GM23338 (cell line): ENCODE data around the gene ZNF555. TPM values are rescaled to one million over a fixed set of nuclear protein-coding genes. Genes with fewer than 3 reads are reported as not detected.
"Not testable (repeated sequence)": the region's sequence is repeated elsewhere in the genome, so short reads cannot be mapped to it uniquely, and the experiment has no call there.

Source experiments
- ATAC-seq: fragments of 200-7000 bp; cut with Tn5 transposase; 3 replicates; pipeline ENCODE4 v1.9.1; 2020
- DNase-seq: peaks from one replicate; pipeline ENCODE4 v3.0.0-alpha.2; 2015; ENCODE audit warnings: low spot score
- H2AFZ ChIP-seq: fragments of 200-600 bp; sonication (generic); 2 replicates; pipeline ENCODE4 v1.8.0; 2016; ENCODE audit warnings: antibody characterized with exemption, mild to moderate bottlenecking, moderate library complexity
- H3F3A ChIP-seq: fragments of 200-600 bp; sonication (generic); replicated peaks from 2 replicates; pipeline ENCODE4 v1.8.0; 2017; ENCODE audit warnings: antibody characterized with exemption, mixed run types, low read depth
- H3K27ac ChIP-seq: fragments of 200-600 bp; sonication (generic); 2 replicates; pipeline ENCODE4 v1.6.1; 2016; ENCODE audit warnings: low read depth
- H3K27me3 ChIP-seq: fragments of 200-600 bp; sonication (generic); 2 replicates; pipeline ENCODE4 v1.8.0; 2016; ENCODE audit warnings: mild to moderate bottlenecking, mixed run types, moderate library complexity; ENCODE audit not compliant: insufficient read depth
- H3K36me3 ChIP-seq: fragments of 200-600 bp; sonication (generic); 2 replicates; pipeline ENCODE4 v1.8.0; 2016; ENCODE audit warnings: mild to moderate bottlenecking; ENCODE audit not compliant: insufficient read depth
- H3K4me1 ChIP-seq: fragments of 200-600 bp; sonication (generic); 2 replicates; pipeline ENCODE4 v1.8.0; 2016; ENCODE audit warnings: mild to moderate bottlenecking, moderate library complexity; ENCODE audit not compliant: insufficient read depth
- H3K4me2 ChIP-seq: fragments of 200-600 bp; sonication (generic); 2 replicates; pipeline ENCODE4 v1.7.1; 2017; ENCODE audit warnings: mixed run types
- H3K4me3 ChIP-seq: fragments of 200-600 bp; sonication (generic); 2 replicates; pipeline ENCODE4 v1.6.1; 2016; ENCODE audit warnings: mixed run types
- H3K79me2 ChIP-seq: fragments of 200-600 bp; sonication (generic); replicated peaks from 2 replicates; pipeline ENCODE4 v1.8.0; 2017; ENCODE audit warnings: mild to moderate bottlenecking; ENCODE audit not compliant: insufficient read depth
- H3K9me2 ChIP-seq: fragments of 200-600 bp; sonication (generic); 2 replicates; pipeline ENCODE4 v1.8.0; 2017; ENCODE audit not compliant: insufficient read depth
- H4K20me1 ChIP-seq: fragments of 200-600 bp; sonication (generic); replicated peaks from 2 replicates; pipeline ENCODE4 v1.8.0; 2017; ENCODE audit warnings: mild to moderate bottlenecking; ENCODE audit not compliant: insufficient read depth
- H3K27ac Mint-ChIP-seq: 2 replicates; pipeline ENCODE4 v1.8.0; 2020; ENCODE audit warnings: inconsistent platforms, mild to moderate bottlenecking, moderate library complexity, mixed read lengths
- H3K27me3 Mint-ChIP-seq: 3 replicates; pipeline ENCODE4 v1.8.0; 2022; ENCODE audit warnings: low read depth, mild to moderate bottlenecking, moderate library complexity, mixed read lengths, inconsistent platforms; ENCODE audit not compliant: insufficient read depth, poor library complexity
- H3K36me3 Mint-ChIP-seq: 3 replicates; pipeline ENCODE4 v1.8.0; 2021; ENCODE audit warnings: low read depth, mild to moderate bottlenecking, inconsistent platforms, moderate library complexity, mixed read lengths
- H3K4me1 Mint-ChIP-seq: 3 replicates; pipeline ENCODE4 v1.8.0; 2020; ENCODE audit warnings: mild to moderate bottlenecking, inconsistent platforms, mixed read lengths
- H3K4me3 Mint-ChIP-seq: 3 replicates; pipeline ENCODE4 v1.8.0; 2021; ENCODE audit warnings: moderate library complexity, mild to moderate bottlenecking, inconsistent platforms, mixed read lengths
- H3K9me3 Mint-ChIP-seq: 3 replicates; pipeline ENCODE4 v1.8.0; 2020; ENCODE audit warnings: moderate library complexity, mild to moderate bottlenecking, inconsistent platforms, mixed read lengths
- CREB1 ChIP-seq: fragments of 250-450 bp; sonication (Bioruptor Pico); IDR thresholded peaks from 2 replicates; pipeline ENCODE4 v1.5.0; 2020; ENCODE audit warnings: low read depth, mild to moderate bottlenecking, moderate library complexity
- EZH2 ChIP-seq: fragments of 200-600 bp; sonication (generic); IDR thresholded peaks from one replicate; pipeline ENCODE4 v1.8.0; 2017; ENCODE audit warnings: antibody characterized with exemption, mild to moderate bottlenecking, low read depth; ENCODE audit not compliant: unreplicated experiment
- JUNB ChIP-seq: IDR thresholded peaks from one replicate; pipeline ENCODE4 v1.6.1; 2016; ENCODE audit warnings: antibody characterized with exemption; ENCODE audit not compliant: unreplicated experiment
- NANOG ChIP-seq: IDR thresholded peaks from 2 replicates; pipeline ENCODE4 v1.6.1; 2016; ENCODE audit warnings: antibody characterized with exemption, borderline replicate concordance
- STAT1 ChIP-seq: IDR thresholded peaks from one replicate; pipeline ENCODE4 v1.6.1; 2016; ENCODE audit warnings: antibody characterized with exemption; ENCODE audit not compliant: unreplicated experiment
- polyA plus RNA-seq: library from polyadenylated mRNA; unstranded; fragments of >200 nt; fragmentation: Nextera tagmentation; extraction: Ambion mirVana; gene quantifications from 2 replicates; pipeline ENCODE4 v1.2.1, GENCODE V29; 2016
- total RNA-seq: library from RNA; depleted of rRNA; stranded (reverse); fragments of >200 nt; shearing (Covaris generic); gene quantifications from 2 replicates; pipeline ENCODE4 v1.2.3, GENCODE V29; 2014
- TF ChIP-seq, protein P1 (sequence below), 2 experiments: fragments of 200-600 bp in 1 of 2; sonication (generic) in 1 of 2; conservative IDR thresholded peaks; 2 replicates each; pipeline versions ENCODE4 v1.5.1 to v1.6.1; 2016 to 2017; ENCODE audit warnings: antibody characterized with exemption in 2 of 2, low read depth in 2 of 2, mild to moderate bottlenecking in 2 of 2, moderate library complexity in 1 of 2
- TF ChIP-seq, protein P2 (sequence below): IDR thresholded peaks from 2 replicates; pipeline ENCODE4 v1.6.1; 2016; ENCODE audit warnings: antibody characterized with exemption

ZNF555 gene
- total and polyA plus RNA-seq, 2 experiments from 2014 or later = 3.5 to 7.5 TPM

DNA sequence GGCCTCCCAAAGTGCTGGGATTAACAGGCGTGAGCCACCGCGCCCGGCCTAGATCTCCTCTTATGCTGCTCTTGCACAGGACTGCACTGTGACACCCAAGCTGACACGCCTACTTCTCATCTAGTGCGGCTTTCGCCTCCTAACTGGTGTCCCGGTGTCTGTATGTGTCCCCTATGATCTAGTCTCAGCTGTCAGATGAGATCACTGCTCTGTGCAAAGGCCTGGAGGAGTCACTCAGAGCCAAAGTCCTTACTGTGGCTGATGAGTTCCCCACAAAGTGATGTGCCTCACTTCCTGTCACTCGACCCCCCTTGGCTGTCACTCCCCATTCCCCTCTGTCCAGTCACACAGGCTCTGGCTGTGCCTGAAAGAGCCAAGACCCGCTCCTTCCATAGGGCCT lies 28.3 kb downstream of the ZNF555 start (continued):
- TF ChIP-seq, protein P1, sequence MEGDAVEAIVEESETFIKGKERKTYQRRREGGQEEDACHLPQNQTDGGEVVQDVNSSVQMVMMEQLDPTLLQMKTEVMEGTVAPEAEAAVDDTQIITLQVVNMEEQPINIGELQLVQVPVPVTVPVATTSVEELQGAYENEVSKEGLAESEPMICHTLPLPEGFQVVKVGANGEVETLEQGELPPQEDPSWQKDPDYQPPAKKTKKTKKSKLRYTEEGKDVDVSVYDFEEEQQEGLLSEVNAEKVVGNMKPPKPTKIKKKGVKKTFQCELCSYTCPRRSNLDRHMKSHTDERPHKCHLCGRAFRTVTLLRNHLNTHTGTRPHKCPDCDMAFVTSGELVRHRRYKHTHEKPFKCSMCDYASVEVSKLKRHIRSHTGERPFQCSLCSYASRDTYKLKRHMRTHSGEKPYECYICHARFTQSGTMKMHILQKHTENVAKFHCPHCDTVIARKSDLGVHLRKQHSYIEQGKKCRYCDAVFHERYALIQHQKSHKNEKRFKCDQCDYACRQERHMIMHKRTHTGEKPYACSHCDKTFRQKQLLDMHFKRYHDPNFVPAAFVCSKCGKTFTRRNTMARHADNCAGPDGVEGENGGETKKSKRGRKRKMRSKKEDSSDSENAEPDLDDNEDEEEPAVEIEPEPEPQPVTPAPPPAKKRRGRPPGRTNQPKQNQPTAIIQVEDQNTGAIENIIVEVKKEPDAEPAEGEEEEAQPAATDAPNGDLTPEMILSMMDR (conservative IDR thresholded peaks at IDR 0.05; ENCODE audit: low read depth in 2 of 2) = no peak
- TF ChIP-seq NANOG (no peak), CREB1 (no peak), JUNB (no peak), EZH2 (no peak), STAT1 (no peak)

DNA sequence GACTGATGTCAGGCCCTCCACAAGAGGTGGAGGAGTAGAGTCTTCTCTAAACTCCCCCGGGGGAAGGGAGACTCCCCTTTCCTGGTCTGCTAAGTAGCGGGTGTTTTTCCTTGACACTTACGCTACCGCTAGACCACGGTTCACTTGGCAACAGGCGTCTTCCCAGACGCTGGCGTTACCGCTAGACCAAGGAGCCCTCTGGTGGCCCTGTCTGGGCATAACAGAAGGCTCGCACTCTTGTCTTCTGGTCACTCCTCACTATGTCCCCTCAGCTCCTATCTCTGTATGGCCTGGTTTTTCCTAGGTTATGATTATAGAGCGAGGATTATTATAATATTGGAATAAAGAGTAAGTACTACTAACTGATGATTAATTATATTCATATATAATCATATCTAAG lies 30.9 kb downstream of the ZNF555 start:
- not testable (repeated sequence) for H3F3A ChIP-seq, H3K4me3 ChIP-seq, H3K4me1 Mint-ChIP-seq, H3K4me1 ChIP-seq, H3K27ac ChIP-seq, H2AFZ ChIP-seq, H3K27me3 ChIP-seq, H3K4me3 Mint-ChIP-seq, H3K4me2 ChIP-seq, H3K9me2 ChIP-seq, ATAC-seq, H4K20me1 ChIP-seq, H3K36me3 ChIP-seq, H3K27me3 Mint-ChIP-seq, H3K79me2 ChIP-seq, H3K27ac Mint-ChIP-seq
- H3K36me3 Mint-ChIP-seq = peaks cover 32% of the 10 kb centered on the region
- TF ChIP-seq, protein P1 (conservative IDR thresholded peaks at IDR 0.05; ENCODE audit: low read depth in 2 of 2) = peak; percentile 30 to 31; a peak in 3 of 4 replicates
- H3K9me3 Mint-ChIP-seq = peaks cover 85% of the 10 kb centered on the region
- DNase-seq = peak; percentile 19

DNA sequence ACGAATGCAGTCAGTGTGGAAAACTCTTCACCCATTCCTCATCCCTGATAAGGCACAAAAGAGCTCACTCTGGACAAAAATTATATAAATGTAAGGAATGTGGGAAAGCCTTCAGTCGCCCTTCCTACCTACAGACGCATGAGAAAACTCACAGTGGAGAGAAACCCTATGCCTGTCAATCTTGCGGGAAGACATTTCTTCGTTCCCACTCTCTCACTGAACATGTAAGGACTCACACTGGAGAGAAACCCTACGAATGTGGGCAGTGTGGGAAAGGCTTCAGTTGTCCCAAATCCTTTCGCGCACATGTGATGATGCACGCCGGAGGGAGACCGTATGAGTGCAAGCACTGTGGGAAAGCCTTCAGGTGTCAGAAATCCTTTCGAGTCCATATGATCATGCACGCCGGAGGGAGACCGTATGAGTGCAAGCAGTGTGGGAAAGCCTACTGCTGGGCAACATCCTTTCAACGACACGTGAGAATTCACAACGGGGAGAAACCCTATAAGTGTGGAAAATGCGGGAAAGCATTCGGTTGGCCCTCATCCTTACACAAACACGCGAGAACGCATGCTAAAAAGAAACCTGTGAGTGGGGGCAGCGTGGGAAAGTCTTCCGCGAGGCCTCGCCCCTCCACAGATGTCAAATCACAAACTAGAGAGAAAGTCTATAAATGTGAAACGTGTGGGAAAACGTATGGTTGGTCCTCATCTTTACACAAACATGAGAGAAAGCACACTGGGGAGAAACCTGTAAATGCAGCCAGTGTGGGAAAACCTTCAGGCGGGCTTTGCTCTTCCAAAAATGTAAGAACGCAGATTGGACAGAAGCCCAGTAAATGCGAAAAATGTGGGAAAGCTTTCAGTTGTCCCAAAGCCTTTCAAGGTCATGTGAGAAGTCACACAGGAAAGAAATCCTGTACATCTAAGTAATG lies 36.4 kb downstream of the ZNF555 start:
- Mint-ChIP-seq H3K4me1 (no peaks in the 10 kb centered on the region), H3K9me3 (peaks cover 81% of the 10 kb centered on the region), H3K27me3 (peaks cover 4% of the 10 kb centered on the region), H3K36me3 (peaks cover 23% of the 10 kb centered on the region; the same call in 2 of the 3 replicates), H3K4me3 (no peak overlapping the region), H3K27ac (no peak overlapping the region)
- no peak for ATAC-seq
- Histone ChIP-seq H3K27ac (no peak overlapping the region), H3K4me1 (no peaks in the 10 kb centered on the region), H3K4me3 (no peak overlapping the region), H3K36me3 (no peaks in the 10 kb centered on the region), H3K9me2 (no peaks in the 10 kb centered on the region), H3K4me2 (no peak overlapping the region), H3K79me2 (no peaks in the 10 kb centered on the region), H3F3A (no peaks in the 10 kb centered on the region), H4K20me1 (no peaks in the 10 kb centered on the region), H3K27me3 (no peaks in the 10 kb centered on the region), H2AFZ (no peak overlapping the region)
- no peak for DNase-seq
- TF ChIP-seq, protein P1 (conservative IDR thresholded peaks at IDR 0.05; ENCODE audit: low read depth in 2 of 2) = no peak
- TF ChIP-seq, protein P2, sequence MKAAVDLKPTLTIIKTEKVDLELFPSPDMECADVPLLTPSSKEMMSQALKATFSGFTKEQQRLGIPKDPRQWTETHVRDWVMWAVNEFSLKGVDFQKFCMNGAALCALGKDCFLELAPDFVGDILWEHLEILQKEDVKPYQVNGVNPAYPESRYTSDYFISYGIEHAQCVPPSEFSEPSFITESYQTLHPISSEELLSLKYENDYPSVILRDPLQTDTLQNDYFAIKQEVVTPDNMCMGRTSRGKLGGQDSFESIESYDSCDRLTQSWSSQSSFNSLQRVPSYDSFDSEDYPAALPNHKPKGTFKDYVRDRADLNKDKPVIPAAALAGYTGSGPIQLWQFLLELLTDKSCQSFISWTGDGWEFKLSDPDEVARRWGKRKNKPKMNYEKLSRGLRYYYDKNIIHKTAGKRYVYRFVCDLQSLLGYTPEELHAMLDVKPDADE = no peak
- no peak for TF ChIP-seq CREB1
- no peak for TF ChIP-seq STAT1
